GM12878 (cell line): ENCODE measurements around the gene TSPAN10. TPM values are rescaled to one million over a fixed set of nuclear protein-coding genes. Genes with fewer than 3 reads are reported as not detected.

Experiments
- ATF3 ChIP-seq: IDR thresholded peaks from 2 replicates; pipeline ENCODE4 v1.6.1; 2011; ENCODE audit warnings: low read depth, mild to moderate bottlenecking, low read length, moderate library complexity, borderline replicate concordance; ENCODE audit errors: extremely low read depth
- CTCF ChIP-seq, 3 experiments: IDR thresholded peaks in 2 of 3; conservative IDR thresholded peaks in 1 of 3; 2 replicates each; pipeline ENCODE4 v1.5.1; 2011; ENCODE audit warnings: low read depth in 3 of 3, low read length in 3 of 3, mild to moderate bottlenecking in 3 of 3, control low read depth in 2 of 3, moderate library complexity in 2 of 3, inconsistent platforms in 1 of 3, mixed read lengths in 1 of 3; ENCODE audit not compliant: control insufficient read depth in 2 of 3, insufficient read depth in 1 of 3; ENCODE audit errors: extremely low read depth in 1 of 3
- DPF2 ChIP-seq: fragments of 450-650 bp; IDR thresholded peaks from 2 replicates; pipeline ENCODE4 v1.6.1; 2017; ENCODE audit warnings: mild to moderate bottlenecking
- E4F1 ChIP-seq: fragments of 450-650 bp; IDR thresholded peaks from 2 replicates; pipeline ENCODE4 v1.6.1; 2018; ENCODE audit warnings: borderline replicate concordance, mild to moderate bottlenecking; ENCODE audit not compliant: partially characterized antibody
- EGR1 ChIP-seq, 2 experiments: IDR thresholded peaks; 1 replicate in 1 of 2; 2 replicates in 1 of 2; pipeline ENCODE4 v1.6.1; 2011 to 2012; ENCODE audit warnings: low read depth in 2 of 2, low read length in 2 of 2, borderline replicate concordance in 1 of 2, mild to moderate bottlenecking in 1 of 2, moderate library complexity in 1 of 2
- EP300 ChIP-seq, 2 experiments: fragments of 150-350 bp in 1 of 2; IDR thresholded peaks; 2 replicates each; pipeline ENCODE4 v1.6.1; 2011 to 2012; ENCODE audit warnings: low read depth in 2 of 2, low read length in 2 of 2, borderline replicate concordance in 1 of 2, improper control_type of control experiment in 1 of 2, inconsistent platforms in 1 of 2; ENCODE audit not compliant: control insufficient read depth in 1 of 2
- FOS ChIP-seq: IDR thresholded peaks from 3 replicates; pipeline ENCODE4 v1.6.1; 2011; ENCODE audit warnings: borderline replicate concordance; ENCODE audit not compliant: insufficient read length; ENCODE audit errors: extremely low read depth
- HDAC6 ChIP-seq: fragments of 200-600 bp; sonication (generic); IDR thresholded peaks from one replicate; pipeline ENCODE4 v1.8.0; 2017; ENCODE audit warnings: antibody characterized with exemption; ENCODE audit not compliant: unreplicated experiment
- IRF5 ChIP-seq: fragments of 450-650 bp; IDR thresholded peaks from 2 replicates; pipeline ENCODE4 v1.6.1; 2017; ENCODE audit warnings: borderline replicate concordance
- MEF2A ChIP-seq: IDR thresholded peaks from 2 replicates; pipeline ENCODE4 v1.6.1; 2011; ENCODE audit warnings: low read depth, mild to moderate bottlenecking, low read length, moderate library complexity; ENCODE audit not compliant: insufficient read depth
- PAX5 ChIP-seq: IDR thresholded peaks from 2 replicates; pipeline ENCODE4 v1.6.1; 2011; ENCODE audit warnings: low read depth, low read length, borderline replicate concordance
- PAX8 ChIP-seq: fragments of 450-650 bp; IDR thresholded peaks from 2 replicates; pipeline ENCODE4 v1.6.1; 2017; ENCODE audit warnings: mild to moderate bottlenecking, moderate library complexity
- POLR2AphosphoS2 ChIP-seq: IDR thresholded peaks from 2 replicates; pipeline ENCODE4 v1.6.1; 2011; ENCODE audit warnings: low read depth, mild to moderate bottlenecking, low read length, improper control_type of control experiment, moderate library complexity
- RAD21 ChIP-seq: IDR thresholded peaks from 2 replicates; pipeline ENCODE4 v1.6.1; 2011; ENCODE audit warnings: mild to moderate bottlenecking, low read depth, low read length, moderate library complexity; ENCODE audit not compliant: insufficient read depth
- RELB ChIP-seq: fragments of 450-650 bp; IDR thresholded peaks from 2 replicates; pipeline ENCODE4 v1.6.1; 2017; ENCODE audit warnings: low read depth, mild to moderate bottlenecking, moderate library complexity
- REST ChIP-seq: IDR thresholded peaks from 2 replicates; pipeline ENCODE4 v1.6.1; 2012; ENCODE audit warnings: mild to moderate bottlenecking, low read depth, low read length
- polyA plus RNA-seq, 11 experiments: library from polyadenylated mRNA; depleted of rRNA in 4 of 11; unstranded in 6 of 11; stranded (reverse) in 5 of 11; fragments of >200 nt; fragmentation: Nextera tagmentation in 4 of 11; fragmentation: Illumina TruSeq in 1 of 11; extraction: Ambion mirVana in 4 of 11; extraction: Trizol in 1 of 11; gene quantifications; 1 replicate in 1 of 11; 2 replicates in 10 of 11; pipeline versions ENCODE4 v1.2.1 to v1.2.3, GENCODE V29; 2011 to 2016; ENCODE audit warnings: inconsistent platforms in 2 of 11, missing spikeins in 2 of 11, low read depth in 1 of 11
- total RNA-seq, 4 experiments: library from RNA; depleted of rRNA in 3 of 4; stranded (reverse); fragments of >200 nt in 3 of 4; fragmentation: Illumina TruSeq in 1 of 4; extraction: Trizol in 1 of 4; gene quantifications; 2 replicates each; pipeline versions ENCODE4 v1.2.1 to v1.2.3, GENCODE V29; 2013 to 2021

The TSPAN10 gene
- total and polyA plus RNA-seq, 10 of the 15 experiments (the other 5 are each of a cell fraction or from before 2014, with no cell fraction given): 0.13 to 0.82 (median 0.43) TPM

- TF ChIP-seq RELB (no peak), EGR1 (IDR thresholded peaks at IDR 0.05; ENCODE audit: borderline replicate concordance in 1 of 2, low read depth in 2 of 2, low read length in 2 of 2) (no peak), FOS (no peak), IRF5 (no peak), EP300 (IDR thresholded peaks at IDR 0.05; ENCODE audit: borderline replicate concordance in 1 of 2, control insufficient read depth in 1 of 2, low read depth in 2 of 2, low read length in 2 of 2) (no peak), E4F1 (no peak), CTCF (IDR thresholded peaks at IDR 0.05 in 2 of 3, conservative IDR thresholded peaks at IDR 0.05 in 1 of 3; ENCODE audit: control insufficient read depth in 2 of 3, extremely low read depth in 1 of 3, insufficient read depth in 1 of 3, low read depth in 3 of 3, low read length in 3 of 3) (peak; percentile 72 to 85 (median 73)), PAX8 (no peak), RAD21 (peak; percentile 73), DPF2 (no peak), REST (no peak), POLR2AphosphoS2 (no peak), PAX5 (no peak), ATF3 (no peak), MEF2A (no peak), HDAC6 (no peak)
Observed at GRCh38 chr17:81601525-81602120, 35.4 kb upstream of the TSPAN10 start (continued).
